SIG-M5 treated with dmso at 0.1 percent for 504 hours (cell line): ENCODE results near the gene ZNF628.

Experiments
- DNase-seq: peaks from one replicate; lab custom pipeline; 2025; ENCODE audit not compliant: unreplicated experiment; lab: John Stamatoyannopoulos, UW

Gene ZNF628

DNA sequence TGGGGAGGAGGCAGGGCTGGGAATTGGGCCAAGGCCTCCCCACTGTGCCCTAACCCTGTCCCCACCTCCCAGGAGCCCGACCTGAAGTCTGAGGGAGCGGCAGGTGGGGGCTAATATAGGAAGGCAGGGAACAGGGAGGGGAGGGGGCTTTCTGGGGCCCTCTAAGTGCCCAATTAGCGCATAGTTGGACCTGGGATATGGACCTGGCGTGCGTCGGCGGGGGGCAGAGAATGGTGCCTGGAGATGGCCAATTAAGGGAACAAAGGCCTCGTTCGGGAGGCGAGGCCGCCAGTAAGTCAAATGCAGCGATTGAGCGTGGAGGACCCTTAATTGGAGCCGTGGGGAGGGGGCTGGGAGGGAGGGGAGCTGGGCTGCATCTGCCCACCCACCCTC is 11.8 kb upstream of the ZNF628 start, which contains the start of gene C19orf85:
Gene C19orf85, minus strand, starts transcription at position 90 of the 393 bp plus-strand sequence. CDS start 197 bp downstream, outside the sequence.
- DNase-seq, result no peak

DNA sequence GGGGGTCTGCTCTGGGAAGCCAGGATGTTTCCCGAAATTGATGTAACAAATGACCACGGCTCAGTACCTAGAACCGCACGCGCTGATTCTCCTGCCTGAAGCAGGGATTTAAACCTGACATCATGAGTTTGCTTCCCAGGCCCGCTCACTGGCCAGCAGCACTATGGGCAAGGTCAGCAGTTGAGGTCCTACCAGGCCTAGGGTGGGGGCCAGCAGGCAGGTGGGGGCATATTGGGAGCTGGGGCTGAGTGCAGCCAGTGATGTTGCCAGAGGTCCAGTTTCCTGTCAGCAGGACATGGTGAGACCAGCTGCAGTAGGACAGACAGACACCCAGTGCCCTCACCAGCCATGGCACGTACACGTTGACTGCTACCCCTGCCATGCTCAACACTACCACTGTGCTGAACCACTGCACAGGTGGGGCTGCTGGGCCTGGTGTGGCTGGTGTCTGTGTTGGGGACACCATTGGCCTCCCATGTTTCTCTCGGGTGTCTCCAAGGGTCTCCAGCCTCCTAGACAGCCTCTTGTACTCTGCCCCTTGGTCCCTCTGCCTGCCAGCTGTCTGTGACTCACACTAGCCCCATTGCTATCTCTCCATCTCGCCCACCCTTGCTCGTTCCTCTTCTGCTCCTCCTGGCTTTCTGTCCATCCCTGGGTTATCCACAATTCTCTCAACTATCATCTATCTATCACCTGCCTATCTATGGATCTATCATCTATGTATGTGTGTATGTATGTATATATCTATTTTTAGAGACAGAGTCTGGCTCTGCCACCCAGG is 10.8 kb upstream of the ZNF628 start:
- no peak for DNase-seq

DNA sequence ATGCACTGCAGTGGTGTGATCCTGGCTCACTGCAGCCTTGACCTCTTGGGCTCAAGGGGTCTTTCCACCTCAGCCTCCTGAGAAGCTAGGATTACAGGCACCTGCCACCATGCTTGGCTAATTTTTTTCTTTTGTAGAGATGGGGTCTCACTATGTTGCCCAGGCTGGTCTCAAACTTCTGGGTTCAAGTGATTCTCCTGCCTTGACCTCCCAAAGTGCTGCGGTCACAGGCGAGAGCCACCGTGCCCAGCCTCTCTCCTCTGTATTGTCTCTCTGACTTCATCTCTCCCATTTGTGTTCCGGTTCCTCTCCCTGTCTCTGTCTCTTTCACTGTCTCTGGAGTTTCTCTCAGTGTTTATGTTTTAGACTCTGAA is 10.2 kb upstream of the ZNF628 start:
- DNase-seq, result no peak

DNA sequence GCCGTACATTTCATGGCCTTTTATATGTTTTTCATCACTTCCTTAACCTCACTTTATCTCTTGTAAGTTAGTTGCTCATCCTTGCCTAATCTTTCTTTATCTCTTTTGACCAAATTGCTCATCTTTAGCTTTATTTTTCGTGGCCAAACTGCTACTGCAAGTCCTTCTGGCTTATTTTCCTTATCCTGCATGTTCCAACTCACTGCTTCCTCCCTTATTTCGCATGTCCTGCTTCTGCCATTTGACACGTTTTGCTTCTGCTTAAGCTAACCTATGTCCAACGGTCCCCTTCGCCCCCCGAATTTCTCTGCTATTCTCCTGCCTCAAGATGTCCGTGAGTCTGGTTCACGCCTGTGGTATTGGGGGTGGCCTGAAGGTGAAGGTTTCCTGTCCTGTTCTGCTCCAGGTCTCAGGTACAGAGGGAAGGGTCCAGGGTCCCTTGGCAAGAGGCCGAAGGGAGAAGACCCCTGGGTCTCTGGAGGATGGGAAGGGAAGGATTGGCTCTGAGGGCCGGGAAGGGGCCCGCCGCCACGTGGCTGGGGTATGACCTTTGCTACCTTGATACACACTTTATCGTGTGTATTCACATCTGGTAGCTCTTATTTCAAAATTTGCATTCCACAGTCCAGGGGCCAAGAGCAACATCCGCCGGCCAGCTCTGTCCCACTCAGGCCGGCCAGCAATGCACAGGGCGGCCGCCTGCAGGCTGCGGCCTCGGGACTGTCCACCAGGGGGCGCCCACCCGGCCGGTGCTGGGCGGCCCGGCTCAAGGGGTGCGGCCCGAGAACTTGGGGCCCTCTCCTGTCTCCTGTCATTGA is 9.0 kb upstream of the ZNF628 start:
- DNase-seq, result no peak

DNA sequence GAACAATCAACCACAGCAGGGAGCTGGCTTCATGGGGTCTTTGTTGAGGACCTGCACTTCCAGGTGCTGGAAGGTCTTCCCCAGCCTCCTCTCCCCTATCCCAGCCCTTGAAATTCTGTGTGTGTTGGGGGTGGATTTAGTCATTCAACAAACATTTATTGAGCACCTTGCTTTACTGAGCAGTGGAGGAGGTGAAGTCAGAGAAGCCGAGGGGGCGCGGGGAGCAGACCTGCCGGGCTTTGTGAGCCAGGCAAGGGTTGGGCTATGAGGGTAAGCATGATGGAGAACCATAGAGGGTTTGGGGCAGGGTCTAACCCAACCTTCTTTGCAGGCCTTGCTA is 8.4 kb upstream of the ZNF628 start:
- DNase-seq, result no peak

DNA sequence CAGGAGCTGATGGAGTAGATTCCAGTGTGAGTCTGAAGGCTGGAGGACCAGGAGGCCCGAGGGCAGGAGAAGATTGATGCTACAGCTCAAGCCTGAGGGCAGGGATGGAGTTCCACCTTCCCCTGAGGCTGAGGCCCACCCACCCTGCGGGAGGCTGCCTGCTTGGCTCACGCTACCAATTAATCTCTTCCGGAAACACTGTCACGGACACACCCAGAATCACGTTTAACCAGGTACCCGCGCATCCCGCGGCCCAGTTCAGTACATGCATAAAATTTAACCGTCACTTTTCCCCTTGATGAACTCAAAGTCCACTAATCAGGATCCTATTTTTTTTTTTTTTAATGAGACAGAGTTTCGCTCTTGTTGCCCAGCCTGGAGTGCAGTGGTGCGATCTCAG is 5.2 kb upstream of the ZNF628 start:
- DNase-seq, result no peak

DNA sequence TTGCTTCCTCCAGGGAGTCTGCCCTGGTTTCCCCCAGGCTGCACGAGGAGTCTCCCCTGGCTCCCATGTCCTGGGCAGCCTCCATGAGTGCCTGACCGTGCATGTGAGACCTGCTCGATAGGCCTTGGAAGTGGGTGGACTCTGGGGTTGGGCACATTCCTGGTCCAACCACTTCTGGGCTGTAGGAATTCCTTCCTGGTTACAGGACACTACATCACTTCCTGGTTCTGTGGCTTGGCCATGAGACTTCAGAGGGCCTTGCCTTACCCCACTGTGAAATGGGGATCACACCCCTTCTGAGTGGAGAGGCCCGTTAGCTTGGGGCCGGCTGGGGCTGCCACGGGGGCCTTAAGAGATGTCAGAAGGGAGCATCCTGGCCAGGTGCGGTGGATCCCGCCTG is 4.0 kb upstream of the ZNF628 start:
- DNase-seq, result no peak

DNA sequence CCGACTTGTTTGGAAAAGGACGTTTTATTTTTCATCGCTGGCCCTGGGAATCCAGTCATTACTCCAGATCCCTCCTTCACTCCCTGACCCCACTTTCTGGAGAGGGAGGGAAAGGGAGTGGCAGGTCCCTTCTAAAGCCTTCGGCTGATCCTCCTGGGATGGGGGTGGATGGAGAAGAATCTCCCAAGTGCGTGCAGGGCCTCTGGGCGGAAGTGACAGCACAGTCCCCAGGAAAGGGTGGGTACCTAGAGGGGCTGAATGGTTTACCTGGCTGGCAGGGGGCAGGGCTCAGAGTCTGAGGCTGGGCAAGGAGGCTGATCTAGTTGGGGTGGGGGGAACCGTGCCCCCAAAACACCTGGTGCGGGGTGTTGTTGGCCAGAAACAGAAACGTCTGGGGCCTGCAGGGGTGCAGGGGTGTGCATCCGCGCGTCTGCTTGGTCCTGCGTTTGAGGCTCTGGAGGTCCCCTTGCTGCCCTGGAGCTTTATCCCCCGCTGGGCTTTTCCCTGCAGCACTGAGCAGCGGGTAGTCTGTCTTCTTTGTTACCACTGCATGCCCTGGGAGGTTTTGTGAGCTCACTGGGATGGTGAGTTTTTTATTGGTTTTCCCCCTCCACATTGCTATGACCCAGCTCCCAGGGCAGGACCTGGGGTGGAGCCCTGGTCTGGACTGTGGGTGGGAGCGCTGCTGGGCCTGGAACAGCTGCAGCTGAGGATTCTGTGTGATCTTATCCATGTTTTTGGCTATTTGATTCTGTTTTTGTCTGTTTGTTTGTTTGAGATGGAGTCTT is 3.0 kb upstream of the ZNF628 start:
- DNase-seq, result no peak

DNA sequence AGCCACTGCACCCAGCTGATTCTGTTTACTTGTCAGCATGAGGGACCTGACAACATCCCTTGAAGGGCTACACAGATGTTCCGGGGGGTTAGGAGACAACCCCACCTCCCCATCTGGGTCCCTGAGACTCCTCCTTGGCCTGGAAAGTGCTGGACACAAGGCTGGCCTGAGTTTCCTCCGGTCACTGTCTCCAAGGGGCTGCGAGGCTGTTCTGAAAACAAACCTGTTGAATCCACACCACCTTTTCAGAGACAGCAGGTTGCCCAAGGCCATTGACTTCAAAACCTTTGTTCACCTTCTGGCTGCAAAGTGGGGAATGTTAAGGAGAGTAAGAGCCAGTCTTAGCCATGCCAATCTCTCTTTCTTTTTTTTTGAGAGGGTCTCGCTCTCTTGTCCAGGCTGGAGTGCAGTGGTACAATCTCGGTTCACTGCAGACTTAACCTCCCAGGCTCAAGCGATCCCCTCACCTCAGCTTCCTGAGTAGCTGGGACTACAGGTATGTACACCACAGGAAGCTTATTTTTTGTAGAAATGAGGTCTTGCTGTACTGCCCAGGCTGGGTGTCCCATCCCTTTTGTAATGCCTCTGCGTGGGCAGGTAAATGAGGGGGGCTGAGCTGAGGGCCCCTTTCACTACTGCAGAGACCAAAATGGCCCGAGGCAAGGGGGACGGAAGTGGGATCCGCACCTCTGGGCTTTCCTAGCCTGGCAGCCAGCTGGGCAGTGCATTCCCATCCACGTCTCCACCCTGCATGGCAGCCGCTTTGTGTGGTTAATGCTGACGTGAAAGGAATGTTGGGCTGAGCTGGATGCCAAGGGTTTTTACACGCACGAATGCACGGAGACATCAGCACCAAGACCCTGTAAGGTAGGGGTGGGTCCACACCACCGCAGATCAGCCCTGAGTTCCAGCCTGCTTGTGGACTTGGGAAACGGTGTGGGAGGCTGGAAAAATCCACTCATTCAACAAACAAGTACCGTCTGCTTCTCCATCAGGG is 1.9 kb upstream of the ZNF628 start:
- DNase-seq, result no peak

DNA sequence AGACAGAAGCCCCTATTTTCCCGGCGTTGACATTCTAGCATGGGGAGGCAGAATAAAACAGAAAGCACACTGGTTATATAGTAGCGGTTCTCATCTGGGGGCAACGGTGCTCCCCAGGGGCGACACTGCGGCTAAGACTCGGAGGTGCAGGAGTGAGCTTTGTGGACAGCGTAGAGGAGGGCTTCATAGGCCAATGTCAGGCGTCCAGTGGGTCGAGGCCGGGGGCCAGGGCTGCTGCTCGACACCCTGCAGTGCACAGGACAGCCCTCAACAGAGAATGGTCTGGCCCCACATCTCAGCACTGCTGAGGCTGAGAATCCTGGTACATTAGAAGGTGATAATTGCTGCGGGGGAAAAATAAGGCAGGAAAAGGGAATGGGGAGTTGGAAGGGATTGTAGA is 1.5 kb downstream of the ZNF628 start:
- no peak for DNase-seq

DNA sequence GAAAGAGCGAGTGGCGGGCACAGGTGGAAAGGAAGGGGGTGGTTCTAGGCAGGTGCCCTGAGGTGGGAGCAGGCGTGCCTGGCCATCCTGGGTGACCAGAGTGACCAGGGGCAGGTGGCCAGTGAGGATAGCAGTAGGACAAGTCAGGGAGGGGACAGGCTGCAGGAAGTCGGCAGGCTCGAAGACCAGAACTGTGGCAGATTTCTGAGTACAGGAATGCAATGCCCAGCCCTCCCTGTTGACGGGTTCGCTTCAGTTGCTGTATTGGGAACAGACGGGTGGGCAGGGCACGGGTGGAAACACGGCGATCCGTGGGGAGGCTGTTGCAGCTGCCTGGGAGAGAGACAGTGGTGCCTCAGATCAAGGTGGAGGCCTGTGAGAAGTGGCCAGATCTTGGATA is 1.9 kb downstream of the ZNF628 start:
- DNase-seq, result no peak

DNA sequence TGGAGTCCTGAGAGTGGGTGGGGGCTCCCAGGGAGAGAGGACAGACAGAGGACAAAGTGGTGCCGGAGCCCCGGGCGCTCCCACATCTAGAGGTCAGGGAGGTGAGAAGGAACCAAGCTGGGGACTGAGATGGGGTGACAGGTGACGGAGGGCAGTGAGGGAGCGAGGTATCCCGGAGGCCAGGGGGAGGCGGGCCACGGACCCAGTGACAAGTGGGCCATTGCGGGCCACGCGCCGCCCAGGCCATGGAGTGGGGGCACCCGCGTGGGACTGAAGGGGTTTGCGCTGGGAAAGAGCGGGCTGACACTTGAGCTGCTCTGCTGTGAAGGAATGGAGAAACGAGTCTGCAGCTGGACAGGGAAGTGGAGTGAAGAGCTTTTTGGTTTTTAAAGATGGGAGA is 2.6 kb downstream of the ZNF628 start:
- no peak for DNase-seq

DNA sequence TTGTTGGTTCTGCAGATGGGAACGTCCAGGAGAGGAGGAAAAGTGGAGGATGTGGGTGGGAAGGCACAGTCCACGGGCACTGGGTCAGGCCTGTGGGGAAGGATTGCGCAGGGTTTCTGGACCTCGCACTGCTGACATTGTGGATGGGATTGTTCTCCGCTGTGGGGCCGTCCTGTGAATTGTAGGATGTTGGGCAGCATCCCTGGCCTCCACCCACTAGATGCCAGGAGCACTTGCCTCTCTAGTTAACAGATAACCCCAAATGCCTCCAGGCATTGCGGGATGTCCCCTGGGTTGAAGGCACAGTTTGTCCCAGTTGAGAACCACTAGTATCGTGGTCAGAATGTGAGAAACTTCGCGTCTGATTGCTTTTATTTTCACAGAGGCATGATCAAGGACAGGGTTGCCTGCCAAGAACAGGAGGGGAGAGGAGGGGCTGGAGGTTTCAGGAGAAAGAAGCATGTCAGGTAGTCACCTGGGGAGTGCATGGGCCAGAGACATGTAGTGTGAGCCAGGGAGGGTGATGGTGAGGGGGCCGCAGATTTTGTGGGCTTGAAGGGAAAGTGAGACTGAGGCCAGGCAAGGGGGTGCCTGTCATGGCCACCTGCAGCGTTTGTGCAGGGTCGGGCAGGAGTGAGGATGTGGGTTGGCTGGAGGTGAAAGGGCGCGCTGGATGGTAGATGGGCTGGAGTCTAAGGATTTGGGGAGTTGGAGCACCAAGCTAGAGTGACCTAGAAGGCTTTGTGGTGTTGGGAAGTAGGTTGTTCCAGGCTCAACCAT is 3.2 kb downstream of the ZNF628 start:
- DNase-seq, result no peak

DNA sequence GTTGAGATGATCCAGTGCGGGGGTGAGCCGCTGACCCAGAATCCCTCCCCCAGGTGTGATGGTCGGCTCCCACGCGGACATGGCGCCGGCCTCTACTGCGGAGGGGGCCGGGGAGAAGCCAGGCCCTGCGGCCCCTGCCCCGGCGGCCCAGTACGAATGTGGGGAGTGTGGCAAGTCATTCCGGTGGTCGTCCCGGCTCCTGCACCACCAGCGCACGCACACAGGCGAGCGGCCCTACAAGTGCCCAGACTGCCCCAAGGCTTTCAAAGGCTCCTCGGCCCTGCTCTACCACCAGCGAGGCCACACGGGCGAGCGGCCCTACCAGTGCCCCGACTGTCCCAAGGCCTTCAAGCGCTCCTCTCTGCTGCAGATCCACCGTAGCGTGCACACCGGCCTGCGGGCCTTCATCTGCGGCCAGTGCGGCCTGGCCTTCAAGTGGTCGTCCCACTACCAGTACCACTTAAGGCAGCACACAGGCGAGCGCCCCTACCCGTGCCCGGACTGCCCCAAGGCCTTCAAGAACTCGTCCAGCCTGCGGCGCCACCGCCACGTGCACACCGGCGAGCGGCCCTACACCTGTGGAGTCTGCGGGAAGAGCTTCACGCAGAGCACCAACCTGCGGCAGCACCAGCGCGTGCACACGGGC is 4.9 kb downstream of the ZNF628 start:
- DNase-seq, result no peak

DNA sequence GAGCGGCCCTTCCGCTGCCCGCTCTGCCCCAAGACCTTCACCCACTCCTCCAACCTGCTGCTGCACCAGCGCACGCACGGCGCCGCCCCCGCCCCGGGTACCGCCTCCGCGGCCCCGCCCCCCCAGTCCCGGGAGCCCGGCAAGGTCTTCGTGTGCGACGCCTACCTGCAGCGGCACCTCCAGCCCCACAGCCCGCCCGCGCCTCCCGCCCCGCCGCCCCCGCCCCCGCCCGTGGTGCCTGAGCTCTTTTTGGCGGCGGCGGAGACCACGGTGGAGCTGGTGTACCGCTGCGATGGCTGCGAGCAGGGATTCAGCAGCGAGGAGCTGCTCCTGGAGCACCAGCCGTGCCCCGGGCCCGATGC is 5.4 kb downstream of the ZNF628 start:
- DNase-seq, result no peak

DNA sequence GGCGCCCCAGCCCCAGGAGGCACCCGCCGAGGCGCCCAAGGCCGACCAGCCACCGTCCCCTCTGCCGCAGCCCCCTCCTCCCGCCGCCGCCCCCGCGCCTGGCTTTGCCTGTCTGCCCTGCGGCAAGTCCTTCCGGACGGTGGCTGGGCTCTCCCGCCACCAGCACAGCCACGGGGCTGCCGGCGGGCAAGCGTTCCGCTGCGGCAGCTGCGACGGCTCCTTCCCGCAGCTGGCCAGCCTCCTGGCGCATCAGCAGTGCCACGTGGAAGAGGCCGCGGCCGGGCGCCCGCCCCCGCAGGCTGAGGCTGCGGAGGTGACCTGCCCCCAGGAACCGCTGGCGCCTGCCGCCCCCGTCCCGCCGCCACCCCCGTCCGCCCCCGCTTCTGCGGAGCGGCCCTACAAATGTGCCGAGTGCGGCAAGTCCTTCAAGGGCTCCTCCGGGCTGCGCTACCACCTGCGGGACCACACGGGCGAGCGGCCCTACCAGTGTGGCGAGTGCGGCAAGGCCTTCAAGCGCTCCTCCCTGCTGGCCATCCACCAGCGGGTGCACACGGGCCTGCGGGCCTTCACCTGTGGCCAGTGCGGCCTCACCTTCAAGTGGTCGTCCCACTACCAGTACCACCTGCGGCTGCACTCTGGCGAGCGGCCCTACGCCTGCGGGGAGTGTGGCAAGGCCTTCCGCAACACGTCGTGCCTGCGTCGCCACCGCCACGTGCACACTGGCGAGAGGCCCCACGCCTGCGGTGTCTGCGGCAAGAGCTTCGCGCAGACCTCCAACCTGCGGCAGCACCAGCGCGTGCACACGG is 5.9 kb downstream of the ZNF628 start:
- no peak for DNase-seq

DNA sequence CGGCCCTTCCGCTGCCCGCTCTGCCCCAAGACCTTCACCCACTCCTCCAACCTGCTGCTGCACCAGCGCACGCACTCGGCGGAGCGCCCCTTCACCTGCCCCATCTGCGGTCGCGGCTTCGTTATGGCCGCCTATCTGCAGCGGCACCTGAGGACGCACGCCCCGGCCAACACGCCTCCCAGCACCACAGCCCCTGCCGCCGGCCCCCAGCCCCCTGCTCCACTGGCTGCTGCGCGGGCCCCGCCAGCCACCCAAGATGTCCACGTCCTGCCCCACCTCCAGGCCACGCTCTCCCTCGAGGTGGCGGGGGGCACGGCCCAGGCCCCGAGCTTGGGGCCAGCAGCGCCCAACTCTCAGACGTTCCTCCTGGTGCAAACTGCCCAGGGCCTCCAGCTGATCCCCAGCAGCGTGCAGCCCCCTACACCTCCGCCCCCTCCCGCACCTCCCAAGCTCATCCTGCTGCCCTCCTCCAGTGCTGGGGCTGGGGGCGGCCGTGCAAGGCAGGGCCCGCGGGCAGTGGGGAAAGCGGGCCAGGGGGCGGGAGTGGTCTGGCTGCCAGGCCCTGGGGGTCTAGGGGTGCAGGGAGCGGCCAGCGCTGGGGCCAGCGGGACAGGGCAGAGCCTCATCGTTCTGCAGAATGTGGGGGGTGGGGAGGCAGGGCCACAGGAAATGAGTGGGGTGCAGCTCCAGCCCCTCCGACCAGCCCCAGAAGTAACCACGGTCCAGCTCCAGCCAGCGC is 6.7 kb downstream of the ZNF628 start:
- no peak for DNase-seq
